Pancreas (tissue), 10 donors: Measurements from ENCODE around the gene TGM5. TPM values are rescaled to one million over a fixed set of nuclear protein-coding genes. Genes with fewer than 3 reads are reported as not detected.

ENCODE experiments used
- ATAC-seq, 4 donors: fragments of 200-7000 bp; cut with Tn5 transposase; one replicate each; pipeline versions ENCODE4 v1.8.0 to v1.9.1; 2020; ENCODE audit warnings: mild to moderate bottlenecking in 4 of 4, moderate library complexity in 4 of 4
- DNase-seq, 6 donors: peaks; one replicate each; pipeline ENCODE4 v3.0.0-alpha.2; 2020
- FAIRE-seq: peaks from 2 replicates; lab custom pipeline; 2012; peaks lifted over from hg19 to GRCh38; lab: Jason Lieb, UNC
- H3K27ac ChIP-seq, 4 donors: fragments of 200-600 bp; sonication (generic); 1 replicate in 3 of 4; 2 replicates in 1 of 4; pipeline versions ENCODE4 v1.5.0 to v1.8.0; 2020
- H3K27me3 ChIP-seq, 4 donors: fragments of 200-600 bp; one replicate each; pipeline ENCODE4 v1.8.0; 2021
- H3K36me3 ChIP-seq, 3 donors: fragments of 200-600 bp; sonication (generic) in 1 of 3; one replicate each; pipeline versions ENCODE4 v1.5.0 to v1.8.0; 2020 to 2021
- H3K4me1 ChIP-seq, 3 donors: fragments of 200-600 bp; one replicate each; pipeline ENCODE4 v1.8.0; 2021
- H3K4me3 ChIP-seq, 4 donors: fragments of 200-600 bp; sonication (generic) in 2 of 4; one replicate each; pipeline versions ENCODE4 v1.5.0 to v1.8.0; 2020 to 2021
- H3K9me3 ChIP-seq, 4 donors: fragments of 200-600 bp; one replicate each; pipeline ENCODE4 v1.8.0; 2021
- CTCF ChIP-seq, 4 donors: fragments of 200-600 bp; sonication (generic) in 3 of 4; IDR thresholded peaks; one replicate each; pipeline versions ENCODE4 v1.5.0 to v1.8.0; 2021; ENCODE audit warnings: antibody characterized with exemption in 4 of 4
- WGBS, 2 donors: extraction: QIAGEN DNeasy Blood & Tissue Kit; methylation state at CpG; one replicate each; pipeline ENCODE4 v1.1.7; 2013; 5-methylcytosine and 5-hydroxymethylcytosine counted together
- intact Hi-C, 3 donors: fragments of 100-400 bp; cut with DNase I; formaldehyde crosslinking; loops; one replicate each; pipeline versions ENCODE4 v1.11.1 to v1.14.2; 2022
- polyA plus RNA-seq, 2 donors: library from polyadenylated mRNA; stranded (reverse); fragments of 200-250 nt; gene quantifications; one replicate each; pipeline ENCODE4 v1.2.3, GENCODE V29; 2013
- total RNA-seq, 6 donors: library from RNA; stranded (reverse); fragmentation: NEBNext Ultra II Directional in 4 of 6; extraction: Animal tissue kit (Norgen Biotek cat#: 25700) in 4 of 6; gene quantifications; one replicate each; pipeline versions ENCODE4 v1.2.1 to v1.2.4, GENCODE V29; 2021 to 2023
- donor health status: healthy with polysubstance abuse.
- donor health status: DM: no; HTN: no; CAD: no; lungs with moderate emphysema.
- donor health status: DM: no; HTN: no; CAD: no.
- donor health status: control.
- donor health status: control.
- donor health status: Bipolar disorder and iron deficiency.
- donor health status: DM: yes; HTN: yes; CAD: no.
- donor health status: DM: no; HTN: no; CAD: no.
- donor health status: DM: no; HTN: no; CAD: no.
- donor health status: DM: yes; HTN: yes; CAD: no.

Gene TGM5
- total and polyA plus RNA-seq, 8 donors = not detected

GRCh38 chr15:43235536-43235935 lies 31.2 kb downstream of the TGM5 start:
- no peak for TF ChIP-seq CTCF (IDR thresholded peaks at IDR 0.05)
- intact Hi-C loops = no loop called here
- FAIRE-seq = no peak

GRCh38 chr15:43232289-43232874 lies 34.3 kb downstream of the TGM5 start:
- FAIRE-seq = no peak

More at GRCh38 chr15:43235536-43235935, 31.2 kb downstream of the TGM5 start:
- DNase-seq (no peak), ATAC-seq (no peak)
- Histone ChIP-seq H3K4me1 (no peaks in the 10 kb centered on the region), H3K27ac (no peak overlapping the region), H3K27me3 (no peaks in the 10 kb centered on the region), H3K9me3 (no peaks in the 10 kb centered on the region), H3K36me3 (no peaks in the 10 kb centered on the region), H3K4me3 (no peak overlapping the region)
- WGBS, 2 donors = 76 to 85% methylated on average over 6 of the region's 6 CpGs

GRCh38 chr15:43230640-43231115 lies 36.0 kb downstream of the TGM5 start:
- no peak for FAIRE-seq
- Histone ChIP-seq H3K4me3 (no peak overlapping the region), H3K9me3 (no peaks in the 10 kb centered on the region), H3K4me1 (no peaks in the 10 kb centered on the region), H3K36me3 (no peaks in the 10 kb centered on the region), H3K27ac (no peak overlapping the region), H3K27me3 (no peaks in the 10 kb centered on the region)
- WGBS, 2 donors = 67 to 70% methylated on average over 2 of the region's 2 CpGs
- TF ChIP-seq CTCF (IDR thresholded peaks at IDR 0.05) = no peak
- intact Hi-C loops = loop anchor here in 1 of 3 donors (5.0 kb wide), 1 partner anchor 52 kb away; no protein-coding TSS in a partner anchor
- ATAC-seq = peak in 2 of 4 donors; percentile 41 to 61
- DNase-seq = no peak

More at GRCh38 chr15:43232289-43232874, 34.3 kb downstream of the TGM5 start:
- H3K36me3 ChIP-seq = no peaks in the 10 kb centered on the region
- TF ChIP-seq CTCF (IDR thresholded peaks at IDR 0.05) = no peak
- ATAC-seq (no peak), DNase-seq (no peak)
- H3K27me3 ChIP-seq = no peaks in the 10 kb centered on the region
- intact Hi-C loops = loop anchor here in 1 of 3 donors (5.0 kb wide), 1 partner anchor 50 kb away; no protein-coding TSS in a partner anchor
- no peak overlapping the region for H3K27ac ChIP-seq
- H3K9me3 ChIP-seq = no peaks in the 10 kb centered on the region
- no peaks in the 10 kb centered on the region for H3K4me1 ChIP-seq
- WGBS, 2 donors = 82 to 84% methylated on average over 3 of the region's 3 CpGs
- no peak overlapping the region for H3K4me3 ChIP-seq

GRCh38 chr15:43229977-43230376 lies 36.8 kb downstream of the TGM5 start:
- no peak overlapping the region for H3K27ac ChIP-seq
- TF ChIP-seq CTCF (IDR thresholded peaks at IDR 0.05) = no peak
- FAIRE-seq = no peak
- H3K9me3 ChIP-seq = no peaks in the 10 kb centered on the region
- no peak for DNase-seq
- no peaks in the 10 kb centered on the region for H3K27me3 ChIP-seq
- ATAC-seq = no peak
- H3K4me3 ChIP-seq = no peak overlapping the region
- H3K36me3 ChIP-seq = no peaks in the 10 kb centered on the region
- 67 to 82% methylated on average over 5 of the region's 5 CpGs for WGBS, 2 donors
- intact Hi-C loops = loop anchor here in 1 of 3 donors (5.0 kb wide), 1 partner anchor 52 kb away; no protein-coding TSS in a partner anchor
- H3K4me1 ChIP-seq = no peaks in the 10 kb centered on the region
